NCI-H524 treated with DMSO at 0.1 percent for 48 hours (cell line): ENCODE measurements around the gene SIPA1L3.

ENCODE experiments used
- DNase-seq: peaks from one replicate; lab custom pipeline; 2025; lab: John Stamatoyannopoulos, UW

The SIPA1L3 gene

DNA sequence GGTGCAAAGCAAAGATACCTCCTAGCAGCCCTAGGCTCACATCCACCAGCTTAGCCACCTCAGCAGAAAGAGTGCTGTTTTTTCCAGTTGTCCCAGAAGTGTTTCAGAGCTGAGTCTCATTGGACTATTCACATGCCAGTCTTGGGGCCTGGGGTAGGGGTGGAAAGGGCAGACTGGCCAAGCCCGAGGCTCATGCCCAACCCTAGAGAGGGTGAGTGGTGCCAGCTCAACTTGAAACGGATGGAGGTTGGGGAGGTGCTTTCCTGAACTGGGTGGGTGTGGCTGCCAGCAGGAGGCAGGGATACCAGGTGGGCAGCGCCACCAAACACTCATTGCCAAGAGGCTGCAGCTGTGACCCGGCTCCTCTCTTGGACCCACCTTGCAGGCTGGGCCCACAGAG lies 200.1 kb downstream of the SIPA1L3 start:
- no peak for DNase-seq

DNA sequence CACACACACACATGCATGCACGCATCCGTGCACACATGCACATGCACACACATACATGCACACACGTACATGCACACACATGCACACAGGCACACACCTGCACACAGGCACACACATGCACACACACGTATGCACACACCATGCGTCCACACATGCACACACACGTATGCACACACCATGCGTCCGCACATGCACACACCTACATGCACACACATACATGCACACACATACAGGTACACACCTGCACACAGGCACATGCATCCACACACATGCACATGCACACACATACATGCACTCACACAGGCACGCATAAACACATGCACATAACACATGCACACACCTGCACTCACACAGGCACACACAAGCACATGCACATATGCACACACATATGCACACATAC lies 204.9 kb downstream of the SIPA1L3 start:
- no peak for DNase-seq

DNA sequence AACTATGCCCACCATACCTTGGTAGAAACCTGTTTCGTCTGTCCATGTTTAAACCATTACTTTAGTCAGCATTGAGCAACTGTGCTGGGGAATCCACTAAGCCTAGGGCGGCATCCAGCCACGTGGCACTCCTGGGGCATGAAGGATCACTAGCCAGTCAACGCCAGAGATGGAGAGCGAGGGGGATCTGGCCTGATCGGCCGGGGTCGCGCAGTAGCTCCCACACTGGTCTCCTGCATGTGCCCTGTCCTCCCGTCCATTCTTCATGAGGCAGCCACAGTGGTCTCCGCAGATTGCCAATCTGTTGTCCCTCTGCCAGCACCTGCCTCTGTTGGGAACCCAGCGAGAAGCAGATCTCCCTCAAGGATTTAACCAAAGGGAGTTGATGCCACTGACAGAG lies 207.6 kb downstream of the SIPA1L3 start:
- no peak for DNase-seq

DNA sequence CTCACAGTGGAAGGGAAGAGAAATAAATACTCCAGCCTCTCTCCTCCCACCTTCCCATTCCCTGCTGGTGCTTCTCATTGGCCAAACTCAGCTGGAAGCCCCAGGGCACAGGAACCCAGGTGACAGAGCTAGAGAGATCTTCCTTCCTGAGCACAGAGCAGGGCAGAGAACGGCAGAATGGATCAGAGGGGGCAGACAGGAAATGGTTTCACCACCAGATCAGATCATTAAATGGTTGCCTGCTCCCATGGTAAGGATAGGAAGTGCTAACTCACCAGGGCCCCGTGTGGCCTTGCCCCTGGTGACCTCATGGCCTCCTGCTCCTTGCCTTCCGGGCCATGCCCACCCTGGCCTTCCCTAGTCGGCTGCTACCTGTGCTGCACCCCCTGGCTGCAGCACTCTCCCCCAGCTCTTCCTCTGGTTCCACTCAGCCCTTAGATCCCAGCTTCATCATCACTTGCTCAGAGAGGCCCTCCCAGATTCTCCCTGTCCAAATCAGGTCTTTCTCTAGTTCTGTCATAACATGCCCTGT lies 208.3 kb downstream of the SIPA1L3 start:
- DNase-seq: no peak

DNA sequence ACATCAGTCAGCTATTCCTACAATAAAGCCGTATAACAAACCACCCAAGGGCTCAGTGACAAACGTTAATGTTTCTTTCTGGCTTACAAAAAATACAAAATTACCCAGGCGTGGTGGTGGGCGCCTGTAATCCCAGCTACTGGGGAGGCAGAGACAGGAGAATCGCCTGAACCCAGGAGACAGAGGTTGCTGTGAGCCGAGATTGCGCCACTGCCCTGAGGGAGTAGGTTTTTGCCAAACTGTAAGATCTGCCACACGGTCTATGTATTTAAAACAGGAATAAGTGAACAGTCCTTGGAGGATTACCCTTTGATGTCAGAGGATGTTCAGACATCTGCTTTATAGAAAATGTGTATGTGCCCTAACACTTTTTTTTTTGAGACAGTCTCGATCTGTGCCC lies 211.2 kb downstream of the SIPA1L3 start:
- no peak for DNase-seq

DNA sequence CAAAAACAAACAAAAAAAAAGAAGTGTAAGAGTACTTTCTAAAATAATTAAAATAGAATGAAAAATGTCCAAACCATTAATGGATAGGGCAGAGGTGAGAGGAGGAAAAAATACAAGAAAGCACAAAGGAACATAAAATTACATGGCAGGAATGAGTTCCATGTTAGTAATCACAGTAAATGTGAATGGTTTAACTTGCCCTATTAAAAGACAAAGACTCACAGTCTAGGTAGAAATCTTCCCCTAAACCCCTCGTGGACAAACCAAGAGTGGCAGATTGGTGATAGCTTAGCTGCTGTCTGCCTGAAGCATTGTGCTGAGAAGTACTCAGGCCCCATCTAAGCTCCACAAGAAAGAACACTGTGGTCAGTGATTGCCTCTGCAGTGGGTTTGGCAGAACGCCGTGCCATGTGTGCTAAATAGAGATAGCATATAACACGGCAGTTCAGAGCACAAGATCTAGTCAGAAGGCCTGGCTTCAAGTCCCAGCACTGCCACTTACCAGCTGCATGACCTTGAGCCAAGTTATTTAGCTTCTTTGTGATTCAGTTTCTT lies 213.5 kb downstream of the SIPA1L3 start:
- no peak for DNase-seq

DNA sequence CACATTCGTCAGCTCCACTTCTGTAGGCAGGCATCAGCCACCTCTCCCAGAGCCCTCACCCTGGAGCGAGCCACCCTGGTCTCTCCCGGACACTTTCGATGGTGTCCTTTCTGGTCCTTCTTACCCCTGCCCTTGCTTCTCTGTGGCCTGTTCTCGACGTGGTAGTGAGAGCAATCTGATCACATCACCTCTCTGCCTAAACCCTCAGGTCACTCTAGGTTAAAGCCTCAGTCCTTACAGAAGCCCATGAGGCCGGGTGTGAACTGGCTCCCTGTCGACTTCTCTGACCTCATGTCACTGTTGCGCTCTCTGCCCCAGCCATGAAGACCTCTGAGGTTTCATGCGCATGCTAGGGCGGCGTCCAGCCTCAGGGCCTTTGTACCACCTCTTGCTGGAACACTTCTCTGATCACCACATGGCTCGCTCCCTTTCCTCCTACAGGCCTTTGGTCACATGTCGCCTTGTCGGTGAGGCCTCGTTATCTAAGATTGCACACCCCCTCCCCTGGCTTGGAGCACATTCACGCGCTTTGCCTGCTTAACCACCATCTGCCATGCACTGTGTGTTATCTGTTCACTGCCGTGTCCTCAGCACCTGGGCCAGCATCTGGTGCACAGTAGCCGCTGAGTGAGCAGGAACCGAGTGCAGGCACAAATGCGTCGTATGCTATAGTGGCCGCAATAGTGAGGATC lies 215.5 kb downstream of the SIPA1L3 start:
- DNase-seq: peak; percentile 99

DNA sequence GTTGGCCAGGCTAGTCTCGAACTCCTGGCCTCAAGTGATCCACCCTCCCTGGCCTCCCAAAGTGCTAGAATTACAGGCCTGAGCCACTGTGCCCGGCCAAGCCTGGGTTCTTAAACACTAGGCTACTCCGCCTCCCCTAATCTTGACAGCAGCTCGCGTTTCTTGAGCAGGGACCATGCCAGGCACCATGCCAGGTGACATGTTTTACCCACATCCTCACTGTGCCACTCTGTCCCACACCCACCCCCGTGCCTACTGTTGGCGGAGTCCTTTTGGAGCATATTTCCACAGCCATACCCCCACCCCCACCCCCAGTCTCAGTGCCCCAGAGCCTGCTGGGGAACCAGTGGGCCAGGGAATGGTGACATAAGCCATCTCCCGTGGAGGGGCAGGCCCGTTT lies 218.2 kb downstream of the SIPA1L3 start:
- peak; percentile 12 for DNase-seq

DNA sequence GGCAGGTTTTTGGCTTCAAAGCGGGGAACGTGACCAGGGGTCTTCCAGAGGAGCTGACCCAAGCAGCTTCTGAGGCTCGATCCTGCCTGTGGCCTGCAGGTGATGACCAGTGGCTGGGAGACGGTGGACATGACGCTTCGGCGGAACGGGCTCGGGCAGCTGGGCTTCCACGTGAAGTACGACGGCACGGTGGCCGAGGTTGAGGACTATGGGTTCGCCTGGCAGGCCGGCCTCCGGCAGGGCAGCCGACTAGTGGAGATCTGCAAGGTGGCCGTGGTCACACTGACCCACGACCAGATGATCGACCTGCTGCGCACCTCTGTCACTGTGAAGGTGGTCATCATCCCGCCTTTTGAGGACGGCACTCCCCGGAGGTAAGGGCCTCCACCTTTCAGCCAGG lies 223.4 kb downstream of the SIPA1L3 start:
- no peak for DNase-seq

DNA sequence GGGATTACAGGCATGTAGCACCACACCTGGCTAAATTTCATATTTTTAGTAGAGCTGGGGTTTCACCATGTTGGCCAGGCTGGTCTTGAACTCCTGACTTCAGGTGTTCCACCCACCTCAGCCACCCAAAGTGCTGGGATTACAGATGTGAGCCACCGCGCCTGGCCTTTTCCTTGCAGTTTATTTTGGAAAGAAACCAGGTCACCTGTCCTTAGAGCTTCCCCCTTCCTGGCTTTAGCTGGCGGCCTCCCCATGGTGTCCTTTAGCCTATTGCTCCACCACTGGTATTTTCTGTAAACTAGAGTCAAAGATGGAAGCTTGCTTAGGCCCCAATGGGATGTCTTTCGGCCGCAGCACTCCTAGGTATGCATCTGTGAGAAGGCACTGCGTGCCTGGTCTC lies 225.8 kb downstream of the SIPA1L3 start:
- no peak for DNase-seq

DNA sequence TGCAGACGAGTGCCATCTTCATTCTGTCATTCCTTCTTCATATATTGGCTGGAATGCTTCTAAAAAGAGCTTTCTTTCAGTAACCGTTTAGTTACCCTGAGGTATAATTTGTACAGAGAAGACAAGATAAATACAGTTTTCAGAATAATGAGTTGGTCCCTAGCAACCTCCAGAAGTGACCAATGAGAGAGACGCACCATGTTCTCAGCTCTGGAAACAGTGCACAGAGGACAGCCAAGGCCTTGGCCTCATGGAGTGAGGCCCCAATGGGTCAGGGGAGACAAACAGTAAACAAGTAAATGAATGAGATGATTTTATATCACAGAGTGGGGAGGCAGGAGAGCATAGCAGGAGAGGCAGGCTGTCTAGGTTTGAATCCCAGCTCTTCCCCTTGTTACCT lies 226.3 kb downstream of the SIPA1L3 start:
- DNase-seq: no peak

DNA sequence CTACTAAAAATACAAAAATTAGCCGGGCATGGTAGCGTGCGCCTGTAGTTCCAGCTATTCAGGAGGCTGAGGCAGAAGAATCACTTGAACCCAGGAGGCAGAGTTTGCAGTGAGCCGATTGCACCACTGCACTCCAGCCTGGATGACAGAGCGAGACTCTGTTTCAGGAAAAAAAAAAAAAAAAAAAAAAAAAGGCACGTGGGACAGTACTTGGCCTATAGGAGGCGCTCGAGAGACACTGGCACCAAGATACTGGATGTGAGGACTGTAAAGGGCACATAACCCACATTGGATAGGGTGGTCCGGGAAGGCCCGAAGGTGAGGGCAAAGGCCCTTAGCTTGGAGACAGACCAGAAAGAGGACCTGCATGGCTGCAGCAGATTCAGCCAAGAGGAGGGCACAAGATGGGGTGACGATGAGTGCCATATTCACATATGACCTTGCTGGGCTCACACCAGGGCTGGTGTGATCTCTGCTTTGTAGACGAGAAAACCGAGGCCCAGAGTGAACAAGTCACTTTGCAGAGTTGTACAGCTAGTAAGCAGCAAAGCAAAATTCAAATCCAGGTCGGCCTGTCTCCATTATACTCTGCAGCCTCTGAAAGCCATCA lies 227.6 kb downstream of the SIPA1L3 start:
- DNase-seq: peak; percentile 4

DNA sequence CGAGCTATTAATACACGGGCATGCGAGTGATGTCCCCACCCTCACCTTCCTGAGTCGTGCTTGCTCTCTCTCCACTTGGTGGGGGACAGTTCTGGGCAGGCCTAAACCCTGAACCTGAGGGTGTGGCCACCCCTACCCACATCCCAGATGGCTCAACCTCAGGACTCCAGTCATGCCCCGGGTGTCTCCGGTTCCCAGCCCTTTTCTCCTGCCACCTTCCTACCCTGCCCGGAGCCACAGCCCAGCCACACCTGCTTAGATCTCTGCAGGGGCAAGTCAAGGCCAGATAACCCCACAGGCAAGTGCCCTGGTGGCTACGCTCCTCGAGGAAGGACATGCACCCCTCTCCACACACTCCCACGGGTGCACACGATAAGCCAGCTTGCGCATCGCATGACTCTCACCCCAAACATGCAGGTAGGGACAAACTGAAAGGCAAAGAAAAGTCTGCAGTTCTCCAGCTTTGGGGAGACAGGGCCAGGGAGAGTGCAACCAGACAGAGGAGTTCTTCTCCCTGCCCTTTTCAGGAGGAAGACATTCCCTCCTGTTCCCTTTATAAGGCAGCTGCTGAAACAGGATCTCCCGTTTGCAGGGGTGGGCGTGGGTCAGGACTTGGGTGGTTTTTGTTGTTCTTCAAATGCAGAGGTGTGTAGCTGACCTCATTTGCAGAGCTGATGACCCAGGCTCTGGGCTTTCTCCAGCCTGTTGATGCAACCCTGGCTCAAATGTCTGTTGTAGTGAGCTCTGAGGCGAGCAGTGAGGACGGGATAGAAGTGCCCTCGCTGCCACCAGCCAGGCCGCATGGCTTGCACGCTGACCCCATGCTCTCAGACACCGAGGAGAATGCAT lies 228.4 kb downstream of the SIPA1L3 start:
- DNase-seq: no peak

DNA sequence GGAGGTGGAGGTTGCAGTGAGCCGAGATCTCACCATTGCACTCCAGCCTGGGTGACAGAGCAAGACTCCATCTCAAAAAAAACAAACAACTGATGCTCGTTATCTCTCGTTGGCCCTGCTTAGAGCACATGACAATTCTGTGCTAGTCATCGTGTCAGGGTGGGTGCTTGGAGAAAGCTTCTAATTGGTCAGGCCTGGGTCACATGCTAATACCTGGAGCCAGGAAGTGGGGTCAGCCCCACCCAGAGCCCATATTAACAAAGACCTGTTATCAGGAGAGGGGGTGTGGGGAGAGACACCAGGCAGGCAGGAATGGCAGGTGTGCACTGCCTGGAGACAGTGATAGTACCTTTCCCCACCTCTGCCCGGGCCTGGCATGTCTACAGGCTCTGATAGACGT lies 232.1 kb downstream of the SIPA1L3 start:
- no peak for DNase-seq

DNA sequence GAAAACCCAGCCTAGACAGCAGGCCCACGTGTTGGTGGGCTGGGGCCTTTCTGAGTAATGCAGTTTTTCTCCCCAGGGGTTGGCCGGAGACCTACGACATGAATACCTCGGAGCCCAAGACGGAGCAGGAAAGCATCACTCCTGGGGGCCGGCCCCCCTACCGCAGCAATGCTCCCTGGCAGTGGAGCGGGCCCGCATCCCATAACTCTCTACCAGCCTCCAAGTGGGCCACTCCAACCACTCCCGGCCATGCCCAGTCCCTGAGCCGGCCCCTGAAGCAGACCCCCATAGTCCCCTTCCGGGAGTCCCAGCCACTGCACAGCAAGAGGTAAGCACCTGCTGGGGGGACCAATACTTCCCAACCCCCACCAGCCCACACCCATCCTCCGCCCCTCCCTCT lies 234.1 kb downstream of the SIPA1L3 start:
- no peak for DNase-seq

DNA sequence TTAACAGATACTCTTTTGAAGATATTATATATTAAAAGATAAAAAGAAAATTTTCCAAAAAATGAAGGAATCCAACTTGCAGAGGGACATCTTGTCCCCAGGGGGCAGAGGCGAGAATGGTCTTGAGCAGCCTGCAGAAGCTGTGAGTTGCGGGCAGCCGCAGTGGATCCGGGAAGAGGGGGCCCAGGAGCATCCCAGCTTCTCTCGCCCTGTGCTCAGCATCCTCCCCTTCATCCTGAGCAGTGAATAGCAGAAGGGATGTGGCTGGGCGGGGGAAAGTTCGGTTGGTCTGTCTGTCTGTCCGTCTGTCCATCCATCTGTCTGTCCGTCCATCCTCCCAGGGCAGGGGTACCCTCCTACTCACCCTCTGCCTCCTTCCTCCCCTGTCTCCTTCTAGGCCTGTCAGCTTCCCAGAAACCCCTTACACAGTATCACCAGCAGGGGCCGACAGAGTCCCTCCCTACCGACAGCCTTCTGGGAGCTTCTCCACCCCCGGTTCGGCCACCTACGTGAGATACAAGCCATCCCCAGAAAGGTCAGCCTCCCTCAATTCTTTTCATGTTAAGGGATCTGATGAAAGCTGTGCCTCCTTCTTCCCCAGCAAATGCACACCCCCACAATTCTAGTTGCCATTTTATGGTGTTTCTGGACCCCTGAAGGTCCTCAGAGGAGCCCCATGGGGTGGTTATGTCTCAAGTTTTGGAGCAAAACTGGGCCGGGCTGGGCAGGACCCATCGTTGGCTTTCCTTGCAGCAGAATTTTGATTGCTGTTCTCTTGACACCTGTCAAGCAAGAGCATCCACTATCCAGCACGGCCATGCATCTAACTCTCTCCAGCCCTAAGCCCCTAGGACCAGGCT lies 235.4 kb downstream of the SIPA1L3 start:
- peak; percentile 7 for DNase-seq

DNA sequence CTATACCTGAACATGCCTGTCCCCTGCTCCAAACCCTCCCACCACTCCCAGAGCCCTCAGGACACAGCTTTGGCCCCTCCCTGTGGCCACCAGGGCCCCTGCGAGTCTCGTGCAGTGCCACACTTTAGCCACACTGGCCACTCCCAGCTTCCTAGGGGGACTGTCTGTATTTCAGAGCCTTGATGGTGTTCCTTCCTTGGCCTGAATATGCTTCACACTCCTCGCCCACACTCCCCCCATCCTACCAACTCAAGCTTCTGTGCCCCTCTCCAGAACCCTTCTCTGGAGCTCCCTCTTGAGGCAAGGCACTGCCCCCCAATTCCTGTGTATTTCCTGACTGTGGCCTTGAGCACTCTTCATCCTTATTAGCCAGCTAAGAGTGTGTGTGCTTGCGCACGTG lies 236.8 kb downstream of the SIPA1L3 start:
- no peak for DNase-seq

DNA sequence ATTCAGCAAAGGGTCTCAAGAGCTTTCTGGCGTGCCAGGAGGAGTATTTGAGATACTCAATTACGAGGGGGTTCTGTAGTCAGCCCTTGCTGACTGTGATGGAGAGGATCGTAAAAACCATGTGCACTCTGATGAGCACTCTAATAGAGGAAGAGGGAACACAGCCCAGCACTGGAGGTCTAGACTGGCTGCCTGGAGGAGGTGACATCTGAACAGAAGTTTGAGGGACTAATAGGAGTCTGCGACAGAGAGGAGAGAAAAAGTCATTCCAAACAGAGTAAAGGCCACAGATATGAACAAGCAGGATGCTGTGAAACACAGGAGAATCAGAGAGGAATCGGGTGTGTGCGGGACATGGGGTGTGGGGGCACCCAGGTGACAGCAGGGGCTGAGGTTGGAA lies 237.7 kb downstream of the SIPA1L3 start:
- DNase-seq: no peak

DNA sequence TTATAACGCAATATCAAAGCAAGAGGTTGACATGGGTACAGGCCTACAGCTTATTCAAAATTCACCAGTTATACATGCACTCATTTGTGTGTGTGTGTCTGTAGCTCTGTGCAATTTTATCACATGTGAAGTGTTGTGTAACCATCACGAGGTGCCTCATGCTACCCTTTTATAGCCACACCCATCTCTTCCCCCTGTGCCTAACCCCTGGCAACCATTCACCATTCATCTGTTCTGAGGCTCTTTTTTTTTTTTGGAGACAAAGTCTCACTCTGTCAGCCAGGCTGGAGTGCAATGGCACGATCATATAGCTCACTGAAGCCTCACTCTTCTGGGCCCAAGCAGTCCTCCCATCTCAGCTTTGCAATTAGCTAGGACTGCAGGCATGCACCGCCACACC lies 238.6 kb downstream of the SIPA1L3 start:
- DNase-seq: no peak

DNA sequence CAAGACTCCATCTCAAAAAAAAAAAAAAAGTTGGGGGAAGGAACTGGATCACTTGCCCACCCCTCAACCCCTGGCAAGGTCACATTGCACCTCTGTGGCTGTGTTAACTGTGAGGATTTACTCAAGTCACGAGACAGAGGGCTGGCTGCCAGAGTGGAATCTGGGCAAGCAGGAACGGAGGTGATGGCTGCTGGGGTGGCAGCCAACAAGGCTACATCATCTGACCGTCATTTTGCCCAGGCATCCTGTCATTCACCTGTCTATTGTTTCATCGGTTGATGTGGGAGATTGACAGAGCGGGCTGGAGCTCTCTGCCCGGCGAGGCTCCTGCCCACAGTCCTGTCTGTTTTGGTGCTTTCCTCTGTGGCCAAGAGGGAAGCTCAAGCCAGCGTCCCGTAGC lies 241.3 kb downstream of the SIPA1L3 start:
- no peak for DNase-seq

DNA sequence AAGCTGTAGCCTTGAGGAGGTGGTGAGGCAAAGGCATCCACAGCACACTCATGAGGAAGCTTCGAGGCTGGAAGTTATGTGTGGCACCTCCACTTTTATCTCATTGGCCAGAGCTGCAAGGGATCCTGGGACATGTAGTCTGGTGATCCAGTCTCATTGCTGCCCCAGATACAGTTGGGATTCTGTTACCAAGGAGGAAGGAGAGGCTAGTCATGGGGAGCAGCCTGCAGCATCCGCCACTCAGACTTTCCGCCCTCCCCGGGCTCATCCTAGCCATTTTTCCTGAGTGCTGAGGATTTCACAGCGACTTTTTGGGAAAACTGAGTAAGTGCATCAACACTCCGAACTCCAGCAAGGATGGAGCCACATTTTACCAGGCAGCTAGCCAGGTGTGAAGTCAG lies 242.7 kb downstream of the SIPA1L3 start:
- no peak for DNase-seq

DNA sequence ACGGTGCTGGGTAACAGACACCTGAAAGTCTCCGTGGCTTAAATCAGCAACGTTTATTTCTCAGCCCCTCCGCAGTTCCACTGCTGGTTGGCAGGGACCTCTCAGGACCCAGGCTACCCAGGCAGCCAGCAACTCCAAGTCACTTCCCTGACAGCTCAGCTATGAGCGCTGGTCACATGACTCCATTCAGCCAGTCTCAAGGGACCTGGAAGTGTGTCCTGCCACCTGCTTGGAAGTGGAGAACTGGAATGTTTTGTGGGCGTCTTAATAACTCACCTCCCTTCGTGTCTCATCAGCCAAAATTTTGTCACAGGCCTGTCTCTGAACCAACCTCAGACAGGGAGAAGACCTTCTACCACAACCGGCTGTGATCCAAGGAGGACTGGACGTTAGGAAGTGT lies 244.2 kb downstream of the SIPA1L3 start:
- DNase-seq: no peak
